Hypothalamus (tissue), 51 donors: Measurements from ENCODE around the gene HIP1.
"Not testable (repeated sequence)": the region's sequence is repeated elsewhere in the genome, so short reads cannot be mapped to it uniquely, and the experiment has no call there.

Experiments
- DNase-seq, 51 donors: peaks; one replicate each; lab custom pipeline; 2025; lab: John Stamatoyannopoulos, UW

Gene HIP1

GRCh38 chr7:75647709-75648438 is 90.9 kb downstream of the HIP1 start:
- no peak for DNase-seq

- no peak for DNase-seq
Measured at GRCh38 chr7:75646571-75647102, 92.1 kb downstream of the HIP1 start.

GRCh38 chr7:75645570-75645969 is 93.2 kb downstream of the HIP1 start:
- DNase-seq: no peak

GRCh38 chr7:75644589-75644988 is 94.2 kb downstream of the HIP1 start:
- DNase-seq: no peak

GRCh38 chr7:75642810-75643486 is 95.8 kb downstream of the HIP1 start:
- DNase-seq: peak in 6 of 51 donors; percentile 3 to 29 (median 18)

- no peak for DNase-seq
Measured at GRCh38 chr7:75640201-75640600, 98.5 kb downstream of the HIP1 start.

GRCh38 chr7:75639886-75640190 is 98.9 kb downstream of the HIP1 start:
- peak in 6 of 51 donors; percentile 33 to 52 (median 39) for DNase-seq

GRCh38 chr7:75639071-75639885 is 99.5 kb downstream of the HIP1 start:
- peak in 42 of 51 donors; percentile 10 to 81 (median 68) for DNase-seq

GRCh38 chr7:75638594-75639070 is 100.1 kb downstream of the HIP1 start:
- DNase-seq: peak in 36 of 51 donors; percentile 19 to 80 (median 63)

- DNase-seq: peak in 2 of 51 donors; percentile 11 to 42
Measured at GRCh38 chr7:75637854-75638593, 100.7 kb downstream of the HIP1 start.

- no peak for DNase-seq
Measured at GRCh38 chr7:75635036-75635435, 103.7 kb downstream of the HIP1 start.

GRCh38 chr7:75632587-75632986 is 106.2 kb downstream of the HIP1 start:
- DNase-seq: not testable (repeated sequence)

- DNase-seq: no peak
Measured at GRCh38 chr7:75631711-75632110, 107.0 kb downstream of the HIP1 start.

GRCh38 chr7:75630549-75630948 is 108.2 kb downstream of the HIP1 start:
- no peak for DNase-seq

GRCh38 chr7:75629044-75629443 is 109.7 kb downstream of the HIP1 start:
- peak in 1 of 51 donors; percentile 26 for DNase-seq

- DNase-seq: no peak
Measured at GRCh38 chr7:75628055-75628454, 110.7 kb downstream of the HIP1 start.

- no peak for DNase-seq
Measured at GRCh38 chr7:75626954-75627353, 111.8 kb downstream of the HIP1 start.

- no peak for DNase-seq
Measured at GRCh38 chr7:75625868-75626267, 112.9 kb downstream of the HIP1 start.

GRCh38 chr7:75624134-75624832 is 114.5 kb downstream of the HIP1 start:
- peak in 9 of 51 donors; percentile 7 to 45 (median 16) for DNase-seq
